ENCODE data around the gene OR52I1. TPM values are rescaled to one million over a fixed set of nuclear protein-coding genes. Genes with fewer than 3 reads are reported as not detected.

The OR52I1 gene
- total and polyA plus RNA-seq, 10 of the 15 experiments (the other 5 are each of a cell fraction or from before 2014, with no cell fraction given), result not detected

- TF ChIP-seq MAX (IDR thresholded peaks at IDR 0.05; ENCODE audit: low read depth, low read length), result no peak
- TF ChIP-seq HDAC2 (IDR thresholded peaks at IDR 0.05), result no peak
- no peak for TF ChIP-seq EP300 (IDR thresholded peaks at IDR 0.05; ENCODE audit: borderline replicate concordance in 1 of 2, control insufficient read depth in 1 of 2, low read depth in 2 of 2, low read length in 2 of 2)
- no peak for TF ChIP-seq BCL11A (IDR thresholded peaks at IDR 0.05; ENCODE audit: low read depth, low read length)
- TF ChIP-seq KLF5 (IDR thresholded peaks at IDR 0.05; ENCODE audit: partially characterized antibody), result peak; percentile 27
- 0 out of 3 replicates have a peak, but pooled peaks have one; percentile 53 for TF ChIP-seq POU2F2 (IDR thresholded peaks at IDR 0.05; ENCODE audit: borderline replicate concordance, low read depth, low read length)
- peak; percentile 40 for TF ChIP-seq IKZF1 (conservative IDR thresholded peaks at IDR 0.05)
- TF ChIP-seq HDAC6 (IDR thresholded peaks at IDR 0.05; ENCODE audit: unreplicated experiment), result no peak
- no peak for TF ChIP-seq RELA (IDR thresholded peaks at IDR 0.05; ENCODE audit: borderline replicate concordance, partially characterized antibody)
- 0 out of 2 replicates have a peak, but pooled peaks have one; percentile 11 for TF ChIP-seq IRF4 (IDR thresholded peaks at IDR 0.05; ENCODE audit: low read depth, low read length)
- no peak for TF ChIP-seq NFIC (IDR thresholded peaks at IDR 0.05; ENCODE audit: low read depth, low read length)
- TF ChIP-seq CBX5 (IDR thresholded peaks at IDR 0.05; ENCODE audit: low read depth), result no peak
- no peak for TF ChIP-seq KAT2A (conservative IDR thresholded peaks at IDR 0.05; ENCODE audit: control insufficient read depth, low read depth, low read length)
- TF ChIP-seq FOS (IDR thresholded peaks at IDR 0.05; ENCODE audit: borderline replicate concordance, extremely low read depth, insufficient read length), result peak; percentile 71
- no peak for TF ChIP-seq SPI1 (IDR thresholded peaks at IDR 0.05; ENCODE audit: borderline replicate concordance, insufficient read depth, low read depth, low read length)
- no peak for TF ChIP-seq NFXL1 (IDR thresholded peaks at IDR 0.05; ENCODE audit: borderline replicate concordance)
- TF ChIP-seq SMAD5 (IDR thresholded peaks at IDR 0.05; ENCODE audit: low read depth), result peak; percentile 32; the same call in 1 of the 2 replicates
- no peak; the same call in 1 of the 2 replicates for TF ChIP-seq CREB1 (IDR thresholded peaks at IDR 0.05; ENCODE audit: low read depth)
- no peak for TF ChIP-seq GATAD2B (conservative IDR thresholded peaks at IDR 0.05; ENCODE audit: low read depth)
- TF ChIP-seq MYB (IDR thresholded peaks at IDR 0.05; ENCODE audit: borderline replicate concordance, low read depth, low read length), result no peak
- peak; percentile 46 for TF ChIP-seq NFYA (IDR thresholded peaks at IDR 0.05; ENCODE audit: borderline replicate concordance, low read depth, low read length)
- no peak for TF ChIP-seq BRCA1 (IDR thresholded peaks at IDR 0.05; ENCODE audit: low read depth, low read length)
- TF ChIP-seq ZBTB40 (IDR thresholded peaks at IDR 0.05; ENCODE audit: borderline replicate concordance), result no peak
- peak; percentile 51; the same call in 1 of the 2 replicates for TF ChIP-seq GABPA (IDR thresholded peaks at IDR 0.05; ENCODE audit: low read depth)
- TF ChIP-seq HDGF (IDR thresholded peaks at IDR 0.05), result peak; percentile 53; the same call in 1 of the 2 replicates
- peak; percentile 90 for TF ChIP-seq CHD2 (IDR thresholded peaks at IDR 0.05; ENCODE audit: borderline replicate concordance, low read depth, low read length)
Observed at GRCh38 chr11:4607781-4608666, 14.2 kb downstream of the OR52I1 start, which contains the start of gene TRIM68 (continued).

Measured in GM12878 (cell line).